MM.1S (cell line): ENCODE results near the gene SYCE1L.
A peak's percentile ranks its signal among the peaks of the same experiment; 100 is the strongest.

Experiments
- CTCF ChIP-seq: fragments of 300-600 bp; sonication (generic); IDR thresholded peaks from 2 replicates; pipeline ENCODE4 v1.5.1; 2016; ENCODE audit warnings: antibody characterized with exemption, low read length, mixed read lengths
- EZH2 ChIP-seq: fragments of 300-600 bp; sonication (generic); optimal IDR thresholded peaks from 2 replicates; pipeline ENCODE3; 2017; ENCODE audit warnings: low read depth, mild to moderate bottlenecking, antibody characterized with exemption, low read length, mixed read lengths
- EZH2phosphoT487 ChIP-seq: fragments of 300-600 bp; sonication (generic); IDR thresholded peaks from 2 replicates; pipeline ENCODE4 v1.6.1; 2018; ENCODE audit warnings: antibody characterized with exemption, low read length

- TF ChIP-seq CTCF (peak; percentile 50), EZH2 (no peak), EZH2phosphoT487 (no peak)
These were observed 27.2 kb upstream of the SYCE1L start for GRCh38 chr16:77171745-77172635.
